Activated CD4-positive, alpha-beta T cell treated with anti-CD3 and anti-CD28 coated beads, Interleukin-10, Interleukin-2, amounts not matched to agents 100 ng/mL and 50 ng/mL, durations not matched to agents 16 hours and 8 hours (primary cell): Measurements from ENCODE around the gene PTGES2.
"Not testable (repeated sequence)": the region's sequence is repeated elsewhere in the genome, so short reads cannot be mapped to it uniquely, and the experiment has no call there.

Experiments
- DNase-seq: peaks from one replicate; pipeline ENCODE4 v3.0.0-alpha.2; 2020

PTGES2 gene

GRCh38 chr9:128136816-128137793 is 9.6 kb upstream of the PTGES2 start:
- DNase-seq: no peak

- DNase-seq: not testable (repeated sequence)
These were observed 8.0 kb upstream of the PTGES2 start for GRCh38 chr9:128135561-128135960.

- DNase-seq: not testable (repeated sequence)
These were observed 4.6 kb upstream of the PTGES2 start for GRCh38 chr9:128132139-128132538.

- DNase-seq: not testable (repeated sequence)
These were observed 3.8 kb upstream of the PTGES2 start for GRCh38 chr9:128131346-128131745.

GRCh38 chr9:128130651-128131050 is 3.1 kb upstream of the PTGES2 start:
- not testable (repeated sequence) for DNase-seq

GRCh38 chr9:128129976-128130590 is 2.6 kb upstream of the PTGES2 start:
- peak; percentile 66 for DNase-seq

GRCh38 chr9:128128836-128129590 is 1.5 kb upstream of the PTGES2 start:
- DNase-seq: no peak

- DNase-seq: peak; percentile 89
These were observed 684 bp upstream of the PTGES2 start for GRCh38 chr9:128127990-128128835.

GRCh38 chr9:128125580-128126354 is 1.8 kb downstream of the PTGES2 start:
- DNase-seq: no peak

GRCh38 chr9:128124873-128125579 is 2.5 kb downstream of the PTGES2 start:
- peak; percentile 44 for DNase-seq

- no peak for DNase-seq
These were observed 3.1 kb downstream of the PTGES2 start for GRCh38 chr9:128124451-128124850.

- DNase-seq: no peak
These were observed 4.0 kb downstream of the PTGES2 start for GRCh38 chr9:128123451-128124080.

- DNase-seq: no peak
These were observed 4.7 kb downstream of the PTGES2 start for GRCh38 chr9:128122809-128123175.

GRCh38 chr9:128121924-128122808 is 5.4 kb downstream of the PTGES2 start:
- DNase-seq: no peak

- no peak for DNase-seq
These were observed 6.1 kb downstream of the PTGES2 start for GRCh38 chr9:128121466-128121810.

GRCh38 chr9:128120741-128121465 is 6.6 kb downstream of the PTGES2 start:
- no peak for DNase-seq

- no peak for DNase-seq
These were observed 7.3 kb downstream of the PTGES2 start for GRCh38 chr9:128120061-128120740.
